IgD-negative memory B cell (primary cell): ENCODE measurements around the gene BMP6. TPM values are rescaled to one million over a fixed set of nuclear protein-coding genes. Genes with fewer than 3 reads are reported as not detected.
"Not testable (repeated sequence)": the region's sequence is repeated elsewhere in the genome, so short reads cannot be mapped to it uniquely, and the experiment has no call there.

Experiments
- H3K27ac Mint-ChIP-seq, 3 donors: one replicate each; pipeline ENCODE4 v1.8.0; 2020 to 2022; ENCODE audit warnings: mild to moderate bottlenecking in 3 of 3, mixed read lengths in 3 of 3, moderate library complexity in 1 of 3
- H3K27me3 Mint-ChIP-seq: one replicate; pipeline ENCODE4 v1.8.0; 2021; ENCODE audit warnings: mixed read lengths
- H3K36me3 Mint-ChIP-seq: one replicate; pipeline ENCODE4 v1.8.0; 2020; ENCODE audit warnings: mild to moderate bottlenecking, mixed read lengths
- H3K4me1 Mint-ChIP-seq, 3 donors: one replicate each; pipeline ENCODE4 v1.8.0; 2020 to 2022; ENCODE audit warnings: mixed read lengths in 3 of 3, mild to moderate bottlenecking in 1 of 3
- H3K4me3 Mint-ChIP-seq, 4 donors: one replicate each; pipeline ENCODE4 v1.8.0; 2020 to 2022; ENCODE audit warnings: mild to moderate bottlenecking in 4 of 4, mixed read lengths in 4 of 4, moderate library complexity in 3 of 4
- H3K9me3 Mint-ChIP-seq, 3 donors: one replicate each; pipeline ENCODE4 v1.8.0; 2020 to 2021; ENCODE audit warnings: mixed read lengths in 3 of 3, mild to moderate bottlenecking in 1 of 3
- polyA plus RNA-seq: library from polyadenylated mRNA; unstranded; fragments of 300-500 nt; fragmentation: Illumina TruSeq; gene quantifications from one replicate; pipeline ENCODE4 v1.2.3, GENCODE V29; 2021

BMP6 gene
- polyA plus RNA-seq, 1 donor from 2014 or later, result 0.89 TPM

DNA sequence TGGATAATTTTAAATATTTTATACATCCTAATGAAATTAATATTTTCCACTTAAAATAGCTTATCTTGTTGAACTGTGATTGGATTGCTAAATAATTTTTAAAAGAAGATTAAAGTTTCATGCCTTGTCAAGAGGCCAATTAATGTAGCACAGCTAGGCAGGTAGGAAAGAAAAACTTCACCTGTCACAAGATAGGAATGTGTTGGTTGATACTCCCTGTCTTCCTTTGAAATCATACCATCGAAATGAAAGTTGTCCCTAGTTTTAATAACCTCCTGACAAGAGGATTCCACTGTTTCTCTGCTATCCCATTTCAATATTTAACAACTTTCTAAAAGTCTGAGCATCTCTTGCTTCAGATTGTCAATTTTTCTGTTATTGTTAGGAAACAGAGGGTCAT is 80.8 kb downstream of the BMP6 start:
- H3K36me3 Mint-ChIP-seq, result no peaks in the 10 kb centered on the region
- H3K9me3 Mint-ChIP-seq, result no peaks in the 10 kb centered on the region
- no peak overlapping the region for H3K4me3 Mint-ChIP-seq
- no peak overlapping the region for H3K27ac Mint-ChIP-seq
- H3K27me3 Mint-ChIP-seq, result peaks cover 14% of the 10 kb centered on the region
- no peaks in the 10 kb centered on the region for H3K4me1 Mint-ChIP-seq

DNA sequence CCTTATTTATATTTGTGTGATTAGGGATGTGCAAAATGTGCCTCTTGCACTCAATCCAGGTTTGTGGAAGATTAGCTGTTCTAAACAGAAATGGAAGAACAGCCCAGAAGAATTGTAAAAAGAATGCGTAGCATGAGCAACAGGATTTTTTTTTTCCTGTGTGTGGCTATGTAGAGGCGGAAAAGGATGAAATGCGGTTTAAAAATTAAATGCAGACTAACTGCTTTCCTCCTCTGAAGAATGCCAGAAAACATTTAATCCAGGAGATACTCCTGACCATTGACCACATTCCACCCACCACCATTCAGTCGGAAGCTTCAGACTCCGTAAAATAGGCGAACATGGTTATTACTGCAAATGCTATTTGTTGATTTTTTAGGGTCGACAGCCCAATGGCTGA is 83.4 kb downstream of the BMP6 start:
- H3K36me3 Mint-ChIP-seq, result no peaks in the 10 kb centered on the region
- no peaks in the 10 kb centered on the region for H3K4me1 Mint-ChIP-seq
- no peaks in the 10 kb centered on the region for H3K9me3 Mint-ChIP-seq
- H3K27me3 Mint-ChIP-seq, result peaks cover 10% of the 10 kb centered on the region
- no peak overlapping the region for H3K4me3 Mint-ChIP-seq
- no peak overlapping the region for H3K27ac Mint-ChIP-seq

DNA sequence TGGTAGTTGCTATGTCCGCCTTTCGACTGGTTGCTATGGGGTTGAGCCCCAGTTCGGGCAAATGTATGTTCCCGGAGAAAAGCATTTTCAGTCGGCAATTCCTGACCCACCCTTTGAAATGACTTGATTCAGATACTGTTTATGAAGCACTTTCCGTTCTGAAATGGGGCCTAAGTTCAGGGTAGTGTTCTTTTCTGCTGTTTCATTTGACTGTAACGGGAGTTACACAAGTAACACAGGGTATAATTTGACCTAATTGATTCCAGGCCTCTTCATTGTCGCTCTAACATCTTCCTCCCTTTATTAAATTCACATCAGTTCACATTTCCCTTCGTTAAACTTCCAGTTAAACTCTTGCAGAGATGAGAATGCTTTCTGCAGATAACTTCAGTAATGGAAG is 85.5 kb downstream of the BMP6 start:
- no peak overlapping the region for H3K27ac Mint-ChIP-seq
- peaks cover 9% of the 10 kb centered on the region for H3K27me3 Mint-ChIP-seq
- H3K36me3 Mint-ChIP-seq, result no peaks in the 10 kb centered on the region
- no peak overlapping the region for H3K4me3 Mint-ChIP-seq
- no peaks in the 10 kb centered on the region for H3K9me3 Mint-ChIP-seq
- H3K4me1 Mint-ChIP-seq, result no peaks in the 10 kb centered on the region

DNA sequence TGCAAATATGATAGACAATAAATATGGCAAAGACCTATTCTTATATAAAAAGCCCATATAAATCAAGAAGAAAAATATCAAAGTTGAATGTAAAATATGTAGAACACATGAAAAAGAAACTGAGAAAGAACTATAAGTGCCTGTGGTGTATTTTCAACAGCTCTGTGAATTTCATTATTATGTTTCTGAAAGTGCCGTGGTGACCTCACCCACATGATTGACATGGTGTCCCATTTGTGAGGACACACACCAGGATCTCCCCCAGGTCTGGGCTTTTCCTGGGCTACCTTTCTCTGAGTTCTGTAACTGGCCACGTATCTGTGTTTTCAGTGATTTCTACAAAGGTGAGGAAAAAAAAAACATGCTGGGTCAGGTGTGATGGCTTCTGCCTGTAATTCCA is 86.7 kb downstream of the BMP6 start:
- H3K4me3 Mint-ChIP-seq, result no peak overlapping the region
- peaks cover 5% of the 10 kb centered on the region for H3K27me3 Mint-ChIP-seq
- no peaks in the 10 kb centered on the region for H3K4me1 Mint-ChIP-seq
- H3K27ac Mint-ChIP-seq, result no peak overlapping the region
- H3K9me3 Mint-ChIP-seq, result peaks cover 0 to 7% (median 1%) of the 10 kb centered on the region in 3 donors
- H3K36me3 Mint-ChIP-seq, result no peaks in the 10 kb centered on the region

DNA sequence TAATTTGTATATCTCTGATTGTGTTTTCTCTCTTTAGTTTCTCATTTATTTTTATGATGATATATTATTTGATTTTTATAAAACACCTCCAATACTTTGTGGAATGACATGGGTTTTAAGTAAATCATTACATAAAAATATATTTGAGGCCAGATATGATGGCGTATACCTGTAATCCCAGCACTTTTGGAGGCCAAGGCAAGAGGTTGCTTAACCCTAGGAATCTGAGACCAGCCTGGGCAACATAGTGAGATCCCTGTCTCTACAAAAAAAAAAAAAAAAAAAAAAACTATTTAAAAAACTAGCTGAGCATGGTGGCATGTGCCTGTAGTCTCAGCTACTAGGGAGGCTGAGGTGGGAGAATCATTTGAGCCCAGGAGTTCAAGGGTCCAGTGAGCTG is 87.3 kb downstream of the BMP6 start:
- no peaks in the 10 kb centered on the region for H3K36me3 Mint-ChIP-seq
- H3K27me3 Mint-ChIP-seq, result peaks cover 8% of the 10 kb centered on the region
- peaks cover 0 to 7% (median 1%) of the 10 kb centered on the region in 3 donors for H3K9me3 Mint-ChIP-seq
- no peak overlapping the region for H3K27ac Mint-ChIP-seq
- no peaks in the 10 kb centered on the region for H3K4me1 Mint-ChIP-seq
- no peak overlapping the region for H3K4me3 Mint-ChIP-seq

DNA sequence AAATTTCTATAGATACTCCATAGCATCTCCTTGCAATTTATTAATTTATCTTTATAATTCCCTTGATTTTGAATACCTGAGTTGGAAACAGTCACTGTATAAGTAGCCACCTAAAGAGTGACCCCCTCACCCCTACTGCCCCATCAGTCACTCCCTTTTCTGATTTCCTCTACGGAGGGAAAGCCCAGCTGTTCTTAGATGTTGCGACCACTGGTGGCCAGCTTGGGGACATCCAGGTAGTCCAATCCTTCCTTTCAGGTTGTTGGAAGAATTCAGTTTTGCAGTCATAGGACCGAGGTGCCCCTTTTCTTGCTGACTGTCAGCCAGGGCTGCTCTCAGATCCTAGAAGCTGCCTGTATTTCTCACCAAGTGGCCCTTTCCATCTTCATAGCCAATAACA is 87.8 kb downstream of the BMP6 start:
- Mint-ChIP-seq H3K4me1 (no peaks in the 10 kb centered on the region), H3K9me3 (peaks cover 0 to 7% (median 1%) of the 10 kb centered on the region in 3 donors), H3K27me3 (peaks cover 8% of the 10 kb centered on the region), H3K27ac (no peak overlapping the region), H3K4me3 (no peak overlapping the region), H3K36me3 (no peaks in the 10 kb centered on the region)

DNA sequence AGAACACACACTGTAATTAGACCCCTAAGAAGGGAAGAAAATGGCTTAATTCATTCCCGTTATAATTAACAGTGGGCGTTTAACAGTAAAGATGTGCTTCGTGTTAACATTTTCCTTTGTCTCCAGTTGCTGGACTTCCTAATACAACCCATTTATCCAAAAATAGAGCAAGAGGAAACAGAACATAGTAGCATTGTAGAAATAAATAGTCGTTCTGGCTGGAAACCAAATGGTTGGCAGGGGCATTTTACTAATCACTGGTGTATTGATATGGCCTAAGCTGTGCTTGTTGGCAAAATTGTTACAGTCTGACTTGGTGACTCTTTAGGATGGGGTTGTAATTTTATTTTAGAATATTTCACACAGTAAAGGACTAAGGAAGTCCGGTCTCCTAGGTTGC is 89.8 kb downstream of the BMP6 start:
- Mint-ChIP-seq H3K4me1 (no peaks in the 10 kb centered on the region), H3K27me3 (peaks cover 5% of the 10 kb centered on the region), H3K9me3 (peaks cover 0 to 7% (median 1%) of the 10 kb centered on the region in 3 donors), H3K36me3 (peaks cover 1% of the 10 kb centered on the region), H3K4me3 (no peak overlapping the region), H3K27ac (no peak overlapping the region)

DNA sequence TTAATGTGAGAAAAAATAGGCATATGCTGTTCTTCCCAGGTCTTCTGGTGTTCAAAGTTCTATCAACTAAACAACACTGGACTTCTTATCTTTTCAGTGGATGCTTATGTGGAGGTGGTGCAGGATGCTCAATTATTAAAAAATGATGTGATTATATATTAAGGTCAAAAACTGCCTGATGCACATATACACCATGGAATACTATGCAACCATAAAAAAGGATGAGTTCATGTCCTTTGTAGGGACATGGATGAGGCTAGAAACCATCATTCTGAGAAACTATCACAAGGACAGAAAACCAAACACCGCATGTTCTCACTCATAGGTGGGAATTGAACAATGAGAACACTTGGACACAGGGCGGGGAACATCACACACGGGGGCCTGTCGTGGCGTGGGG is 91.3 kb downstream of the BMP6 start:
- not testable (repeated sequence) for H3K9me3 Mint-ChIP-seq, H3K27me3 Mint-ChIP-seq, H3K4me3 Mint-ChIP-seq, H3K27ac Mint-ChIP-seq, H3K4me1 Mint-ChIP-seq, H3K36me3 Mint-ChIP-seq

DNA sequence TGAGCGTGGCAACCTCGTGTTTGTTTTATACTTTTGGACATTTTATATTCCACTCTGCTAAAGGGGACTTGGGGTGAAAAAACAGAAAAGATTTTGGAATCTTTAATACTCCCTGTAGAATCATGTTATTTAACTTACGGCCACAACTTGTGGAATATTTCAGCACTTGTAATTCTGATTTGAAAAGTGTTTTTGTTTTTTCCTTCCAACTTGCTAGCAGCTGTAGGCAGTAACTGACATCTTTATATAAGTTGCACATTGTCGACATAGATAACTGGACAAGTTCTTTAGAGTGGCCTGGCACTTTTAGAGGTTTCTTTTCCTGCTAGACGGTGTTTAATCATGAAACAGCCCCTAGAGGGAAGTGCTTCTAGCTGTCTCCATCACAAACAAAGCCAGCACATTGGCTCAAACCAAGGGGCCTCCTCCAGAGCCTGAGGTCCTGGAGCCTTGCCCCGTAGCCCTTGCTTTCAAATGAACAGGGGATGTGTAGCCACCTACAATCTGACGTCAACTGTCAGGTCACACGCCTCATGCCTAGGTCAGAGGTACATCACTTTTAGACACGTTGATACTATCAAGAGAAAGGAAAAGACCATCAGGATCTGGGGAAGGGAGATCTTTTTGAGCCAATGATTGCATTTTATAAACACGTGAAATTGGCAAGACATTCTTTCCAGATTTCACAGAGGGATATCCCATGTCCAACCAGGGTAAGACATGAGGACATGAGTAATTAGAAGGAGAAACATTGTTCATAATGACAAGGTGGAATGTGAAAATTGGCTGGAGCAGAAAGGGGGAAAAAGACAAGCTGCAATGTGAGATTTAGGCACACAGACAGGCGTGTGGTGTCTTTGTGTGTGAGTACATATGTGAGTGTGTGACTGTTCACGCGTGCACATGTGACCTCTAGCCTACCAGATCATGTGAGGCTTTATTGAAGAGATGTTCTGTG is 92.6 kb downstream of the BMP6 start:
- H3K4me1 Mint-ChIP-seq, result no peaks in the 10 kb centered on the region
- H3K9me3 Mint-ChIP-seq, result peaks cover 3 to 10% (median 3%) of the 10 kb centered on the region in 3 donors
- H3K27me3 Mint-ChIP-seq, result peaks cover 4% of the 10 kb centered on the region
- H3K27ac Mint-ChIP-seq, result no peak overlapping the region
- H3K36me3 Mint-ChIP-seq, result peaks cover 1% of the 10 kb centered on the region
- H3K4me3 Mint-ChIP-seq, result no peak overlapping the region

DNA sequence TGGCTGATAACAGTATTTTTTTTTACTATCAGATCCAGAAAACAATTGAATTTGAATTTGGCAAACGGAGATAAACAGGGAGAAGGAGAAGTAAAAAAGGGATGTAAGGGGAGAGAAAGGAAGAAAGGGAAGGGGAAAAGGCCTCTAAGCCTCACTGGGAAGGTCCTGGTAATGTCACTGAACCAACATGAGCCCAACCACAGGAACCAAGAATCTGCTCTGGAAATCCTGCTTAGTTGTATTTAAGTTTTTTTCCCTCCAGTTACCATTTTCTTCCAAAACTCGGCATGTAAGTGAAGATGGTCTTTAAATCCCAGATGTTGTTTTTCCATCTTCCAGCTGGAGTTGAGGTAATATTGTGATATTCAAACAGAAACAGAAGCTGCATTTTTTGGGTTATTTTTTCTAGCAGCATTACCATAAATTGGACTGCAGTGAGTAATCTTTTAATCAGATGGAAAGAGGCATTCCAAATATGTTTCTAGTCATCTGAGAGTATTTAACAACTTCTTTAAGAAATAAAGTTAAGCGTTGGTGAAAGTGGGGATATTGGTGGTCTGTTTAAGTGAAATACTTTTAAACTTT is 93.6 kb downstream of the BMP6 start:
- no peak overlapping the region for H3K4me3 Mint-ChIP-seq

DNA sequence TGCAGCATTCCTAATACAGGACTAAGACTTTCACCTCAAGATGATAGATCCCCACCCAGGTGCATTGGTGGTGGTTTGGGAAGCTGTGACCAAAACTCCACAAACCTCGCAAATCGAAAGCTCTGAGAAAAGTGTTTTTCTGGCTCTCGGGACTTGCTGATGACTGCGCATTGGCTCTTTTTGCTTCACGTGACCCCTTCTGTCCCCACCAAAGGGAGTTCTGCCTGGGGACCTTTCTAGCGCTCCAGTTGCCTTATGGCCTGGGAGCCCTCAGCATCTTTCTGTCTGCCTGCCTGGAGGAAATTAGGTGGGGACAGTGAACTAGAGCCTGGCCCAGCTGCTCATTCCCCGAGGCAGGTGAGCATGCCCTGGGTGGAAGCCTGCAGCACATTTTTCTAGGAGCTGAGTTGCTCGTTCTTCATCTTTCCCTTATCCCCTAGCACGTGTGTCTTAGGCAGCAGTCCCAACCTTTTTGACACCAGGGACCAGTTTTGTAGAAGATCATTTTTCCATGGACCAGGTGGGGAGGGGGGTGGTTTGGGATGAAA is 94.5 kb downstream of the BMP6 start:
- Mint-ChIP-seq H3K27me3 (peaks cover 6% of the 10 kb centered on the region), H3K9me3 (peaks cover 3 to 11% (median 4%) of the 10 kb centered on the region in 3 donors), H3K4me1 (no peaks in the 10 kb centered on the region), H3K36me3 (peaks cover 1% of the 10 kb centered on the region), H3K4me3 (no peak overlapping the region), H3K27ac (no peak overlapping the region)

More for the DNA sequence above, 93.6 kb downstream of the BMP6 start:
- Mint-ChIP-seq H3K36me3 (peaks cover 1% of the 10 kb centered on the region), H3K4me1 (no peaks in the 10 kb centered on the region), H3K27ac (peak overlapping the region in 1 of 3 donors; percentile 20), H3K9me3 (peaks cover 3 to 11% (median 4%) of the 10 kb centered on the region in 3 donors), H3K27me3 (peaks cover 6% of the 10 kb centered on the region)

DNA sequence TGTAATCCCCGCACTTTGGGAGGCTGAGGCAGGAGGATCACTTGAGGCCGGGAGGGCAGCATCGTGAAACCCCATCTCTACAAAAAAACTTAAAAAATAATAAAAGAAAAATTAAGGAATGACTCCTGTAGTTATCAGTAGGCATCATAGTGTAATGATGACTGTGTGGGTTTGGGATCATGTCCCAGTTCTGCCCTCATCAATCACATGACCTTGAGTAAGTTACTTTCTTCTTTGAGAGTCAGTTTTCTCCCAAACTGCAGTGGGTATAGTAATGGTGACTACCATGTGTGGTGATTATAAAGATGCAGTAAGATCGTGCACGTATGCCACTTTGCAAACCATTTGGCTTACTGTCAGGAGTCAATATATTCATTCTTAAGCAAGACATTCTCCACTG is 95.5 kb downstream of the BMP6 start:
- Mint-ChIP-seq H3K27ac (no peak overlapping the region), H3K4me3 (no peak overlapping the region), H3K4me1 (no peaks in the 10 kb centered on the region), H3K9me3 (peaks cover 3 to 11% (median 4%) of the 10 kb centered on the region in 3 donors), H3K27me3 (peaks cover 5% of the 10 kb centered on the region), H3K36me3 (peaks cover 1% of the 10 kb centered on the region)

DNA sequence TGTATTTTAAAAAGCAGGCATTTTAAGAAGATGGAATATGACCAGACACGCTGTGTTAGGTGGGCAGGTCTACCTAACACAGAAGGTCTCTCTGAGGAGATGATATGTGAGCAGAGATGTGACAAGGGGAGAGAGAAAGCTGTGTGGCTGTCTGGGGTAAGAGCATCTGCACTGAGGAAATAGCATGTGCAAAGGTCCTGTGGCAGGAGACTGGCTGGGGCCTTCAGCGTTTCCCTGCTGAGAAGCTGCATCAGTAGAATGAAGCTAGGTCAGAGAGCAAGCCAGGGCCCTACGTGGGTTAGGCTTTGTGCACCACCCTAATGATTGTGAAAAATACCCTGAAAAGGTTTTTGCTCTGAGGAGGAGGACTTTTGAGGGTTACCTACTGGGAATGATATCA is 97.7 kb downstream of the BMP6 start:
- Mint-ChIP-seq H3K27ac (no peak overlapping the region), H3K4me1 (no peaks in the 10 kb centered on the region), H3K27me3 (peaks cover 3% of the 10 kb centered on the region), H3K36me3 (peaks cover 1% of the 10 kb centered on the region), H3K9me3 (peaks cover 2 to 4% (median 3%) of the 10 kb centered on the region in 3 donors), H3K4me3 (no peak overlapping the region)

DNA sequence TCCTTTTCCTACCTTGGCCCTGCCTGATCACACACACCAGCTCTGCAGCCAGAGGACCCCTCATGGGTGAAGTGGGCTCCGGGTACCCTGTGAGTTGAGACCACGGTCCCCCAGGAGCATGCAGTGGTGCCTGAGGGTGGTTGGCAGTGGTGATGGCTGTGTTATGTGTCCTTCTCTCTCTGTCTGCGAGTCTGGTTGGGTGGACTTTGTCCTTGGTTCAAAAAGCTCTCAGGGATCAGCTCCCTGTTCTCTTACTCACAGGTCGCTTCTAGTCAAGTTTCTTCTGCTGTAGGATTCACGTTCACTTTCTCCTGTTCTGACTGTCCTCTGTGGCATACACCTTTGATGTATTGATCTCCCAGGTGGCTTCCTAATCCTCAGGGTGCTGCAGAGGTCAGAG is 100.1 kb downstream of the BMP6 start:
- Mint-ChIP-seq H3K27me3 (peaks cover 3% of the 10 kb centered on the region), H3K27ac (no peak overlapping the region), H3K4me1 (no peaks in the 10 kb centered on the region), H3K9me3 (peaks cover 4 to 11% (median 9%) of the 10 kb centered on the region in 3 donors), H3K4me3 (no peak overlapping the region), H3K36me3 (peaks cover under 1% of the 10 kb centered on the region)

DNA sequence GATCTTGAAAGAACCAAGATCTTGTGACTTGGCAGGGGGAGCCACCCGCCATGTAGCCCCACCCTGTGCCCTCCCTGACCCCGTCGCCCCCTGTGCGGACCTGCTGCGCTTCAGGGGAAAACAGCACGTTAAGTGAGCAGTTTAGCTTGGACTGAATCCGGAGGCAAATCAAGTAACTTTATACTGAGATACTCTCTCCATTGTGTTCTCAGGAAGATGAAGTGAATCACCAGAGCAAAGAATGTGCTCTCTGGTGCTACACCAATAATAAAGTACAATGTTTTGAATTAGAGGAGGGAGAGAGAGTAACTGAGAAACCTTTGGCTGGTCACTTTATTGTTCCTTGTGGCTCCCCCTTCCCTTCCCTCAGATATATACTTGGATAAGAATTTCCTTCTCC is 101.2 kb downstream of the BMP6 start:
- Mint-ChIP-seq H3K36me3 (peaks cover 1% of the 10 kb centered on the region), H3K4me1 (no peaks in the 10 kb centered on the region), H3K27ac (no peak overlapping the region), H3K4me3 (no peak overlapping the region), H3K27me3 (peaks cover 5% of the 10 kb centered on the region), H3K9me3 (peaks cover 6 to 14% (median 11%) of the 10 kb centered on the region in 3 donors)
